Stimulated activated CD4-positive, alpha-beta T cell treated with anti-CD3 and anti-CD28 coated beads, Interleukin-1b, Interleukin-23, amount 100 ng/mL, for 48 hours (primary cell): ENCODE measurements around the gene STON1.
"Not testable (repeated sequence)": the region's sequence is repeated elsewhere in the genome, so short reads cannot be mapped to it uniquely, and the experiment has no call there.

Experiments used
- DNase-seq: peaks from one replicate; pipeline ENCODE4 v3.0.0-alpha.2; 2020

STON1 gene

DNA sequence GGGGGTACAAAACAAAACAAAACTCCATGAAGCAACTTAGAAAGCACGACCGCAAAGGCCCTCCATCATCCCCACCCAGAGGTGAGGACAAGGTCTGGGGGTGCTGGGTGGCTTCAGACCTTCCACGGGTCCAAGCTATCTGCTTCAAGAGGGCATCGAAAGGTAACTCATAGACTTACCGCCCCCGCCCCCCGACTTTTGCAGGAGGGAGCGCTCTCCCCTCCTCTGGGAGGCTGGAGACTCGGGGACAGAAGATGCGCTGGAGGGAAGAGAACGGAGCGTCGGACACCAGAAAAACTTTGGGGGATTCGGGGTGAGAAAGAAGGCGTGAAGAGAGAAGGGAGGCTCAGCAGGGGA lies 300 bp upstream of the STON1 start:
- no peak for DNase-seq

DNA sequence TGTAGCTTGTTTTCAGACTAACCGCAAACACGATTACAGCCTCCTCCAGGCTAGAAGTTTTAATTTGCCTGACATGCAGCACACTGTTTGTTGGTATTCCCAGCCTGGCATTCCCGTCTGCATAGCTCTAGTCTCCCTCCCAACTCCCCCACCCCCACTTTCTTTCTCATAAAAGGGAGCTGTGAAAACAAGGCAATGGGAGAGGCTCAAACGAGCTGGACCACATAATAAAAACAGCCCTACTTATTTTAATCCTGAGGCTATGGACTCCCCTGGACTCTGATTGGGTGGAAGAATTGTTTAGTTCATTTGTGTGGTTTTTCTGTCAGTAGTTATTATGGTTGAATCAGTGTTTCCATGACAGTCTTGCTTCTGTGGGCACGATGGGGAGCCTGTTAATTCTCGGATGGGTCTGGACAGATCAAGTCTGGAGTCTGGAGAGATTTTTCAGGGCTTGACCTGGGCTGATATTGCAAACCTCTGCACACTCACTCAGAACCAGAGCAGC lies 1.2 kb downstream of the STON1 start:
- DNase-seq: no peak

DNA sequence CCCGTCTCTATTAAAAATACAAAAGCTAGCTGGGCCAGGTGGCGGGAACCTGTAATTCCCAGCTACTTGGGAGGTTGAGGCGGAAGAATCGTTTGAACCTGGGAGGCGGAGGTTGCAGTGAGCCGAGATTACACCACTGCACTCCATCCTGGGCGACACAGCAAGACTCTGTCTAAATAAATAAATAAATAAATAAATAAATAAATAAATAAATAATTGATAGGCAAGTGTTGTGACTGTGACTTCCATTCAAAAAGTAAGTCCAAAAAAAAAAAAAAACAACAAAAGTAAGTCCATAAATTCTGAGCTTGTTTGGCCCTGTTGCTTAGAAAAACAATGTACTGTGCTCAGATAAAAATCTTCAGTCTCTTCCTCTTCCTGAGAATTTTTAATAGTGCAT lies 2.2 kb downstream of the STON1 start:
- DNase-seq: no peak

DNA sequence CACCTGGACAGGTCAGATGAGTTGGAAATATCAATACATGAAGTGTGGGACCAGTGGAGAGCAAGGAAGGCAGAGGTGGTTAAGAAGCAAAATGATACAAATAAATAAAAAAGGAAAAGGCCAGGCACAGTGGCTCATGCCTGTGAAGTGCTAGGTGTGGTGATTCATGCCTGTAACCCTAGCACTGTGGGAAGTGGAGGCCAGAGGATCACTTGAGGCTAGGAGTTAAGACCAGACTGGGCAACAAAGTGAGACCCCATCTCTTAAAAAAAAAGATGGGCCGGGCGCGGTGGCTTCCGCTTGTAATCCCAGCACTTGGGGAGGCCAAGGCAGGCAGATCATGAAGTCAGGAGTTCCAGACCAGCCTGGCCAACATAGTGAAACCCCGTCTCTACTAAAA lies 2.9 kb downstream of the STON1 start:
- DNase-seq: no peak

DNA sequence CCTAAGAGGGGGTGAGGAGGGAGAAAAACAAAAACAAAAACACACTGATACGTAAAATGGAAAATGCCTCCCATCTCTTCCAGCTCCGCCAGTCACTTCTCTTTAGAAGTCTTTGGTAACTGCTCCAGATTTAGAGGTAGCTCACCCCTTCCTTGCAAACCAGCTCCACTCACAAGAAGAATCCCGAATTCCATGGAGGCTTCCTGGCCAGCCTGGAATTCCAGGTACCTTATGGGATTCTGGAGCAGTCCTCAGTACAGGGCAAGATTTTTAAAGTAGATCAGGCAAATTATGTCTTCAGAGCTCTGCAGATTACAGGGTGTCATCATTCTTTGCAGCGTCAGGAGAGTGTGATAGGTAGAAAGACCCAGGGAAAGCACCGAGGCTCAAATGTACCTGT lies 4.8 kb downstream of the STON1 start:
- DNase-seq: no peak

DNA sequence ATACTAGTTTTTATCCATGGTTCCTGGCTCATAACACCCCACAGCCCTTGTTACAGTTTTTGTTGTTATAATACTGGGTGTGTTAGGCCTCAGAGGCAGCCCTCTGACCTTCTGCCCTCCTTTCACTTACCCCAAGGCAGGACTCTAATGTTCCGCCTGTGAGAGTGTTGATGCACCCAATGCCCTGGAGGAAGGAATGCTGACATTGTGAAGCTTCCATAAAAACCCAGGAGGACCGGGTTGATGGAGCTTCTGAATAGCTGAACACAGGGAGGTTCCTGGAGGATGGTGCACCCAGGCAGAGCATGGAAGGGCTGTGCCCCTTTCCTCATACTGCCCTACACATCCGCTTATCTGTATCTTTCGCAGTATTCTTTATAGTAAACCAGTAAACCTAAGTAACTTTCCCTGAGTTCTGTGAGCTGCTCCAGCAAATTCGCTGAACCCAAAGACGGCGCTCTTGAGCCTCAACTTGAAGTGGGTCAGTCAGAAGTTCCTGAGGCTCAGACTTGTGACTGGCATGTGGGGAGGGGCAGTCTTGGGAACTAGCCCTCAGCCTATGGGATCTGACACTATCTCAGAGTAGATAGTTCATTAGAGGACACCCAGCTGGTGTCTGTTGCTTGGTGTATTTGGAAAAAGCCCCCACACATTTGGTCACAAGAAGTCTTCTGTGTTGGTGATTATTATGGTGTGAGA lies 10.4 kb downstream of the STON1 start:
- no peak for DNase-seq

DNA sequence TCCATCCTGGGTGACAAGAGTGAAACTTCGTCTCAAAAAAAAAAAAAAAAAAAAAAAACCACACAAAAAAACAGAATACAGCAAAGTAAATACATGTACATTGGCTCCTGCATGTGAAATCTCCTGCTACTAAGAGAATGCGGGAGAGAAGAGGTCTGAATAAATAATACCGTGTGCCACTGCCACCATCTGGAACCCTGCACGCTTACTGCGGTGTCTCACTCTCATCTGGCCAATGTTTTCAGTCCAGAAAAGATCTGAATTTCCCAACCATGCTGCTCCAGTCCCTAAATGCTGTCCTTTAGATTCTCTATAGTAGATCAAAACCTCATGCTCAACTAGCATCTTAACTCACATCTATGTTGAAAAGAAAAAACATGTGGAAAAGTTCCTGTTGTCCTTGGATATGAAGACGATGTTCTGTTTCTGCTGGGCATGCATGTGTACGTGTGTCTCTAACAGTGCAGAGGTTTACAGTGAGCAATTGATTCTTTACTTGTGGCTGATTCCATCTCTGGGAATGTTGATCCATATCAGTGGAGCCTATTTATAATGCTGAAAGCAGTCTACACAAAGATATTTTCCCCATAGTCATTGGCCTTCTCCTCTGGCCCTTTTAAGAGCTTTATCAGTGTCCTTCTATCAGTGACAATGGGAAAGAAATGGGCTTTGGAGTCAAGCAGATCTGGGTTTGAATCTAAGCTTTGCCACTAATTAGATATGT lies 11.9 kb downstream of the STON1 start:
- DNase-seq: no peak

DNA sequence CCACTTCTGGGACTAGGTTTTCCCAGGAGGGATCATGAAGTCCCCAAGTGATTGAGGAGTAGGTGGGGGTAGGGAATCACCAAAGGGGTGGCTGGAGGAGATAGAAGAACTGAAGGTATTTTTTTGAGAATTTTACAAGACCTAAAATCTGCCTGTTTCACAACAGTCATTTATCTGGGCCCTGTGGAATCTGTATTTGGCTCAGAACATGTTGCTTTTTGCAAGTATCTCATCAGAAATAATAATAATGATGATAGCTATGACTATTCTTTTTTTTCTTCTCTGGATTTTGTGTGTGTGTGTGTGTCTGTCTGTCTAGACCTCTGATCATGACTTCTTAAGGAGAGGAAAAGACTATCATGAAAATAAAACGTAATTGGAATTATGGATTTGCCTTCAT lies 13.9 kb downstream of the STON1 start:
- DNase-seq: no peak

DNA sequence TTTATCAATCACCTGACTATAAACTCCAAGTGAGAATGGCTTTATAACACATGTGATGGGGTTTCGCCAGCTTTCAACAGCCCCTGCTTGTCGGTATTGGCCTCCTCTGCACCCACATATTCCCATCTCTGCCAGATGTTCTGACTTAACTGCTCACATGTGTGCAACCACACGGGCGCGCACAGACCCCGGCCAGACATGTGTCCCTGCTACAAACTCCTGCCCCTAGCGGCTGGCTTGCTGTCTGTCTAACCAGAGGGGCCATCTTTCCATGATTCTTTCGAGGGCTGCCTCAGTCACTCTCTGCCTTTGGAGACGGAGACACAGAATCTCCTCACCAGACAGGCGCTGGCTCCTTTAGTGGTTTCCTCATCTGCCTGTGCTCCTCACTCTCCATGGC lies 15.3 kb downstream of the STON1 start:
- no peak for DNase-seq

DNA sequence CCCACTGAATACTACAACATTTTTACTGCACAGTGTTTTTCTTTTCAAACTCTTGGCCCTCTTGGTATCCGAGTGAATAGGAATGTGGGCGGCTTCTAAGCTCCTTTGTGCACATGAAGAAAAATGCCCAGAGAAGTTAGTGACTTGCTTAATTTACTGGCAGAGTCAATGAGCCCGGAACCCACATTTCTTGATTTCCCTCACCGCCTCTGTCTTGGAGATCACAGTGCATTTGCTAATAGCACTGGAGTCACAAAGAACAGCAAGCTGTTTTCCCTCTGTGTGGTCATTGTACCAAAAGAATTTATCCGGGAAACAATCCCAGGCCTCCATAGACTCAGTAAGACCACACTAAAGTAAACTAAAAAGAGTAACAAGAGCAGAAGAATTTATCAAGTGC lies 18.9 kb downstream of the STON1 start:
- DNase-seq: no peak

DNA sequence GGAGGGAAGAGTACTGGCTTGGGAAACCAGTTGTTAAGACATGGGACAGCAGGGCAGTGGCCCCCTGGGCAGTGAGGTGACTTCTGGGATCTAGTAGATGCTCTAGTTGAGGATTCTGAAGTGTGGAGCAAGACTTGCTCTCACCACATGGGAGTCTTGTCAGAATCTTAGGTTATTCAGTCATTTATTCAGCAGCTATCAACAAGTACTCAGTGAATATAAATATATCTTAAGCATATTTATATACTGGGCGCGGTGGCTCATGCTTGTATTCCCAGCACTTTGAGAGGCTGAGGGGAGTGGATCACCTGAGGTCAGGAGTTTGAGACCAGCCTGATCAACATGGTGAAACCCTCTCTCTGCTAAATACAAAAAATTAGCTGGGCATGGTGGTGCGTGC lies 20.0 kb downstream of the STON1 start:
- DNase-seq: no peak

DNA sequence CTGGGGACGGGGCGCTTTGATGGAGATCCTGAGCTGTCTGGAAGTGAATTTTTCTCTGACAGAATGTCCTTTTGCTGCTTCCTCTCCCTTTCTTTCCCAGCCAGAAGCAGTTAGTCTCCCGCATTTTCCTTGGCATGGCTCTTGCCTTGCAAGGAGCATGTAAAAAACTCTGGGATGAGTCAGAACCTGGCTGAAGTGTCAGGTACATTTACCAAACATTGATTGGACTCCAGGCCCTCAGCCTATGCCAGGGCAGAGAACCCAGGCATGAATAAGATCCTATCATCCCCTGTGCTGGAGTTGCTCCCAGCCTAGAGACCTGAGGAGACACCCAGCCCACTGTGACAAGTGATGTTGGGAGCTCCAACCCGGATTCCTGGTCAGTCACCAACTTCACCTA lies 21.6 kb downstream of the STON1 start:
- DNase-seq: no peak

DNA sequence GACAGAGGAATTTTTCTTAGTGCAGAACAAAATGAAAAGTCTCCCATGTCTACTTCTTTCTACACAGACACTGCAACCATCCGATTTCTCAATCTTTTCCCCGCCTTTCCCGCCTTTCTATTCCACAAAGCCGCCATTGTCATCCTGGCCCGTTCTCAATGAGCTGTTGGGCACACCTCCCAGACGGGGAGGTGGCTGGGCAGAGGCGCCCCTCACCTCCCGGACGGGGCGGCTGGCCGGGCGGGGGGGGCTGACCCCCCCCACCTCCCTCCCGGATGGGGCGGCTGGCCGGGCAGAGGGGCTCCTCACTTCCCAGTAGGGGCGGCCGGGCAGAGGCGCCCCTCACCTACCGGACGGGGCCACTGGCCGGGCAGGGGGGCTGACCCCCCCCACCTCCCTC lies 25.1 kb downstream of the STON1 start:
- DNase-seq: not testable (repeated sequence)

DNA sequence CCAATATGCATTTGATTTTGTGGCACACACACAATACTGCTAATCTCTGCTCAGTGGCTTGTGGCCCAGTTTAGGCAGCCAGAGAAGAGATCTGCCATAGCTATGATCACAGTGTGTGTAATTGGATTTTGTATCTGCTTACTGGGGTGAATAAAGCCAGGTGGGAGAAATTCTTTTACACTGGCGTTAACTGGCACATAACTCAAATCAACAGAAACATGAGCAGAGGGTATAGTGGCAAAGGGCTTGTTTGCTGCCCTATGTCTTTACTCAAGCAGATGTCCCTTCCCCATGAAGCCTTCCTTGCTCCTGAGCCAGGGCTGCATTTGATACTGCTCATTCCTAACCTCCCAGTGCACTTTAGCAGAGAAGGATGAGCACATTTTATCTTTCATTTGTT lies 28.5 kb downstream of the STON1 start:
- no peak for DNase-seq

DNA sequence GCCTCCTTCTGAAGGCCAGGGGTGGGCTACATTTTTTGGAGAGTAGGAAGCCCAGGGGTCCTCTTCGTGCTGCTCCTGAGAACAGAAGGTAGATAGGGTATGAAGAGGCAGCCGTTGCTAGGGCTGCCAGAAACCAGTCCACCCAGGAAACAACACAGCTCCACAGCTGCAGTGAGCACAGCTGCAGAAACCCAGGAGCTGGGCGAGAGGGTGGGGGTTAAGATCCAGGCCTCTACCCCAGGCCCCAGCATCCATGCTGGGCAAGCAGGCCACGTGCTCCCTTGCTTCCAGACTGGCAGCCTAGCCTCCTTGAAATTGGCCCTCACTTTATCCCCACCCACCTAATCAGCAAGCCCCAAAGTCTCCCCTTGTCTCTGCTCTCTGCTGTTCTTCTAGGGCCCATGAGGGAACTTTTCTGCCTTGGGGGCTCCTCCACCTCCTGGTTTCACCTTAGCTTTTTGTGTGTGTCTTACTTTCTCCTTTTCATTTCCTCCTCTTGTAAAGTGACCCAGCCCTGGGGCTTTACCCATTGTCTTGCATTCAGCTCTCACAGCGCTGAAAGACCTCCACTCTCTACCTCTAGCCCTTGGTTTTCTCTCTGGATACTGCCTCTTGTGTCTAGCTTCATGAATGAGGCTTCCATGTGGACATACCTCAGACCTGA lies 30.7 kb downstream of the STON1 start:
- DNase-seq: no peak

DNA sequence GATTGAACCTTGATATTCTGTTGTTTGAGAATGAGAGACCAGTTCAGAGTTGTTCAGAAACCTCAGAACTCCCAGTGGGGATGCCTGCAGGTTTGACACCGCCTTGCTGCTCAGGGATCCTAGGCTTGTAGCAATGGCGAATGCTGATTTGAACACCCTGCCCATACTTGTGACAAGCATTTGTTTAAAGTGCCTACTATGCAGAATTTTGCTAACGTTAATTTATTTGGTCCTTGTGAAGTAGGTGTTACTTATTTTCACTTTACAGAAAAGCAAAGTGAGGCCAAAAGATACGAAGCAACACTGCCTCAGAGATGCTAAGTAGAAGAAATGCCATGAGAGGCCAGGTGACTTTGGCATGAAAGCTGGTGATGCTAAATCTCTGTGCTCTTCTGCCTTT lies 32.3 kb downstream of the STON1 start:
- no peak for DNase-seq

DNA sequence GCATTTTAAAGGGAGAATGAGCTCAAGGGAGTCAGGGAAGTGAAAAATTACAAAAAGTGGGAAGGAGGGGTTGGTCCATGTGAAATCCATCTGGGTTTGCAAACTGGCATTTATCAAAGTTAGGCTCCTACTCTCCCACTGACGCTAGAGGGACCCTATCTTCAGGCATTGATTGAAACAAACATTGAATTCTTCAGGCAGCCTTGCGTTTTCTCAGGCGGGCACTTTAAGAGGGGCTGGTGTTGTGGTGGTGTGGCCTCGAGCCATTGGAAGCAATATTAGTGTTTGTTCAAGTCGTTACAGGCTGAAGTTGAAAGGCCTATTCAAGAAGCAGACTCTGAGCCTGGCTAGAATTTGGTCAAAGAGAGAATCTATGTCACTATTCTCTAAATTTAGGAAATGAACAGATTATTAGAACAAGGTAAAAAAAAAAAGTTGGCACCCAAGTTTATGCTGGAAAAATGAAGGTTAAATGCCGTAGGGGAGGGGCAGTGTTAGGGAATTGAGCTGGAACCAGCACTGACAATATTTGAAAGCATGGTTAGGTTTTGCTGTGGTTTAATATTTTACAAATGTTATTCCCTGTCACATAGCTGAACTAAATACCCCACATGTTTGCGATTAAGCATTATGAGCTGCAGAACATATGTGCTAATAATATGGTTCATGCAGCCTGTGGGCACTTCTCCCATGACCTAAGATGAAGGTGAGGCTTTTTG lies 36.8 kb downstream of the STON1 start:
- no peak for DNase-seq

DNA sequence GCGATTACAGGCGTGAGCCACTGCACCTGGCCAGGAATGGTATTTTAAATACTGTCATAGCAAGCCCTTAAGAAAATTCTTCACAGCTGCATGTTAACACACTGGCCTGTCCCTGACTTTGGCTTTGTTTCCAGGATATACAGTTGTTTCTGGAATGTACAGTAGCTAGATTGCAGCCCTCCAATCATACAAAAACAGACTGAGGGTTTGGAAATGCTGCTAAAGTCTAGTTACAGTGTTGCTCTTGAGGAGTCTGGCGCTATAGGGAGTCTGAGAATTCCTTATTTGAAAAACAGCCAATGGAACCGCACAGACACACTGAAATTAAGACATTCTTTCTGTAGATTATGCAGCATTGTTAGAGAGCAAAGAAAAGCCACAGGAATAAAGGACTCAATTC lies 37.7 kb downstream of the STON1 start:
- no peak for DNase-seq

DNA sequence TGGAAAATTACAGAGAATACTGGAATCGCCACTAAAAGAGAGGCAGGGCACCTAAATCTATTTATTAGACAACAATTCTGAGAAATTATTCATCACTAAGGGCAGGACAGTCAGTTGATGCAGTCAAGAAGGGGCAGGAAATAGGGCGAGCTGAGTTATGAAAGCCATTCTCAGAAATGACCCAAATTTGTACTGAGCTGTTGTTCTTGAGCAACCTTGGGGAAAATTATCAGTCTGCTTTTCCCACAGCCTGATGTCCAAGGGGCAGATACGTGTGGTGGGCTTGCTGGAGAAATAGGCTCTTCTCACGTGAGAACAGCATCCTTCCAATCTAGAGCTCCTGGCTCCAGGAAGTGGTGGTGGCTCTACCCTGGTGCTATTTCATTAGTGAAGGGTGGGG lies 38.6 kb downstream of the STON1 start:
- DNase-seq: no peak

DNA sequence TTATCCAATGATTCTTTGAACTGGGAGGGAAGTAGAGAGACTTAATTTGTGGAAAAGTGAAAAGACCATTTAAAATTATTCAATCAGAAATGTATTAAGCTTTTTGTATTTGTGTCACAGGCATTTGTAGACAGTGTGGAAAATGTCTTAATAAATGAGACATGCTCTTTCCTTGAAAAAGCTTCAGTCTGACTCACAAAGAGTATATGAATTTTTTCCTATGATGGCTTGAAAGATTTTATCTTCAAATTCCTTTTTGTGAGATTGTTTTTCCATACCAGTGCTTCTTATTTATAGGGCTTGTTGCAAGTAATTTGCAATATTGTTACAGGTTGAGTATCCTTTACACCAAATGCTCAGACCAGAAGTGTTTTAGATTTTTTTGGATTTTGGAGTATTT lies 39.5 kb downstream of the STON1 start:
- DNase-seq: no peak

DNA sequence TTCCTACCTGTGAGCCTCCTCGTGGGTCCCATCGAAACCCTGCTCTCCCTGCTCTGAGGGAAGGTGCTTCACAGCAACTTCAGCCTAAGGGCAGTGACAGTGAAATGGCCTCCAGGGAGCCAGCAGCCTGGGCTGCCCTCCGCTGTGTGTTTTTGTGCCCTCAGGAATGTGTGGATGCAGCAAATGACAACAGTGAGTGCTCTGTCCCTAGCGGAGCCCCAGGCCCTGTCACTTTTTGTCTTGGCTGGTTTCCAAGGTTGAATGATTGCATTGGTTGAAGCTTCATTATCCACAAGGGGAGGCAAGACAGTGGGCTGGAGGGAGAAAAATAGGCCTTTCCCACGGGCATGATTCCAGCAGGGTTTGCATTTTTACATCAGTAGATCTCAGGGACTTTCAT lies 42.9 kb downstream of the STON1 start:
- no peak for DNase-seq

DNA sequence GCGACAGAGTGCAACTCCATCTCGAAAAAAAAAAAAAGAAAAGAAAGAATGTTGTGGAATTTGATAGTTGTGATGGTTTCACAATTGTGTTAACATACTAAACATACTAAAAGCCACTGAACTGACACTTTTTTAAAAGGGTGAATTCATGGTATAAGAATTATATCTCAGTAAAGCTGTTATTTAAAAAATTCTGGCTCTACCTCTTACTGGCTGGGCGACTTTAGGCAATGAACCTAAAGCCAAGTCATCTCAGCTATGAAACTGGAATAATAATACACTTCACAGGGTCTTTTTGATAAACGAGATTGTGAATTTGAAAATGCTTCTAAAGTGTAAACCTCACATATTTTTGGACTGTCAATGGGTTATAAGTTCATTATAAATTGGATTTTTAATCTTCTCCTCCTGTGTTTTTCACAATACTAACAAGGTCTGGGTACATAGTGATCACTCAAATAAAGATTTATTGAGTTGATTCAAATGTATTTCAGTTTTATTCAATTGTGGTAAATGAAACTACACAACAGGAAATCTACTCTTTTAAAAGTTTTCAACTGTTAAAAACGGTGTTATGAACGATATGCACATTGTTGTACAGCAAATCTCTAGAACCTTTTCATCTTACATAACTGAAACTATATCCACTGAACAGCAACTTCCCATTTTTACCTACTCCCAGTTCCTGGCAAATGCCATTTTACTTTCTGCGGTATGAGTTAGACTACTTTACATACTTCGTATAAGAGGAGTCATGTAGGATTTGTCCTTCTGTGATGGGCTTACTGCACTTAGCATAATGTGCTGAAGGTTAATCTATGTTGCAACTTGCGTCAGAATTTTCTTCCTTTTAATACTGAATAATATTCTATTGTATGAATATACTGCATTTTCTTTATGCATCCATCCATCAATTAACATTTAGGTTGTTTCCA lies 44.7 kb downstream of the STON1 start:
- DNase-seq: no peak
